SK-N-SH treated with all-trans-retinoic acid at 6 μM for 48 hours (cell line): ENCODE results near the gene NDOR1.

Experiments
- CSDC2 ChIP-seq: fragments of 250-450 bp; sonication (Bioruptor Pico); IDR thresholded peaks from 2 replicates; pipeline ENCODE4 v1.5.0; 2020; ENCODE audit warnings: mild to moderate bottlenecking, moderate library complexity
- OSR1 ChIP-seq: fragments of 250-450 bp; sonication (Bioruptor Pico); IDR thresholded peaks from 2 replicates; pipeline ENCODE4 v1.8.0; 2022; ENCODE audit warnings: moderate library complexity, mild to moderate bottlenecking, inconsistent platforms
- SNAI2 ChIP-seq: fragments of 250-450 bp; sonication (Bioruptor Pico); IDR thresholded peaks from 2 replicates; pipeline ENCODE4 v1.5.0; 2020; ENCODE audit warnings: mild to moderate bottlenecking, moderate library complexity

- TF ChIP-seq OSR1 (CRISPR knock-in tag): no peak
- TF ChIP-seq CSDC2: no peak
- TF ChIP-seq SNAI2: no peak
Measured at GRCh38 chr9:137178939-137179630, 26.4 kb upstream of the NDOR1 start.
